Measurements from ENCODE around the gene KCNJ5. TPM values are rescaled to one million over a fixed set of nuclear protein-coding genes. Genes with fewer than 3 reads are reported as not detected.

Gene KCNJ5
- total RNA-seq, 2 experiments from 2014 or later: not detected

DNA sequence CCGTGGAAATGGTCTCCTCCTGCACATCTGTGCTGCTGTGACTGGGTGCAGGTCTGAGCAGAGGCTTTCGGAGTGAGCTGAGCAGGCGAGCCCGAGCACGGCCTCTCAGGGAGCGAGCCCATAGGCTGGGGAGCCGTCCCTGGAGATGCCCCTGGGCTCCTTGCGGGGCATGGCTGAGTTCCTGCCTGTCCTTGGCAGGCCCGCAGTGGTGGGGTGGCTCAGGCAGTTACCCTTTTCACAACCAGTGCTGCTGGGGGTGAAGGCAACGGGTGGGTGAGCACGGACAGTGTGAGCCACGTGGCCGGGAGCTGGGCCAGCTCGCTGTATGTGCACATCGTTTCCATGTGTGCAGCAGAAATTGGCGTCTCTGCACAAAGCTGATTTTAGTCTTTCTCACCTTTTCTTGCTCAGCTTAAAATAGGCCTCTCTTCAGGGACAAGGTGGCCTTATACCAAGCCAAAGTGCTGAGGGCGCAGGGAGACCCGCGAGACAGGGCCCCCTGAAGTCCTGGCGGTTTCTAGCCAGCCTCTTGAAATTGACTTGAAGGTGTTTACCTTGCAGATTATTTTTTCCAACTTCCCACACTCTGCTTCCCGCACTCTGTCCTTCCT, 51.8 kb downstream of the KCNJ5 start, which contains the start of gene TP53AIP1:
Gene TP53AIP1 (minus strand): TSS at position 55 of the 611 bp plus-strand sequence. CDS start 5,053 bp downstream, outside the sequence.
- ChIA-PET POLR2A (no interaction called here), CTCF (no interaction called here)
- TF ChIP-seq, protein P1, sequence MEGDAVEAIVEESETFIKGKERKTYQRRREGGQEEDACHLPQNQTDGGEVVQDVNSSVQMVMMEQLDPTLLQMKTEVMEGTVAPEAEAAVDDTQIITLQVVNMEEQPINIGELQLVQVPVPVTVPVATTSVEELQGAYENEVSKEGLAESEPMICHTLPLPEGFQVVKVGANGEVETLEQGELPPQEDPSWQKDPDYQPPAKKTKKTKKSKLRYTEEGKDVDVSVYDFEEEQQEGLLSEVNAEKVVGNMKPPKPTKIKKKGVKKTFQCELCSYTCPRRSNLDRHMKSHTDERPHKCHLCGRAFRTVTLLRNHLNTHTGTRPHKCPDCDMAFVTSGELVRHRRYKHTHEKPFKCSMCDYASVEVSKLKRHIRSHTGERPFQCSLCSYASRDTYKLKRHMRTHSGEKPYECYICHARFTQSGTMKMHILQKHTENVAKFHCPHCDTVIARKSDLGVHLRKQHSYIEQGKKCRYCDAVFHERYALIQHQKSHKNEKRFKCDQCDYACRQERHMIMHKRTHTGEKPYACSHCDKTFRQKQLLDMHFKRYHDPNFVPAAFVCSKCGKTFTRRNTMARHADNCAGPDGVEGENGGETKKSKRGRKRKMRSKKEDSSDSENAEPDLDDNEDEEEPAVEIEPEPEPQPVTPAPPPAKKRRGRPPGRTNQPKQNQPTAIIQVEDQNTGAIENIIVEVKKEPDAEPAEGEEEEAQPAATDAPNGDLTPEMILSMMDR (IDR thresholded peaks at IDR 0.05): no peak
- DNase-seq: no peak
- Mint-ChIP-seq H3K9me3 (no peaks in the 10 kb centered on the region), H3K4me1 (ENCODE audit: low read depth) (no peaks in the 10 kb centered on the region), H3K27me3 (no peaks in the 10 kb centered on the region), H3K4me3 (no peak within 1 kb of the TSS), H3K36me3 (ENCODE audit: low read depth) (no peaks in the 10 kb centered on the region), H3K27ac (no peak within 1 kb of the TSS)
- no peak for ATAC-seq
- intact Hi-C loops (cut with micrococcal nuclease): no loop called here

DNA sequence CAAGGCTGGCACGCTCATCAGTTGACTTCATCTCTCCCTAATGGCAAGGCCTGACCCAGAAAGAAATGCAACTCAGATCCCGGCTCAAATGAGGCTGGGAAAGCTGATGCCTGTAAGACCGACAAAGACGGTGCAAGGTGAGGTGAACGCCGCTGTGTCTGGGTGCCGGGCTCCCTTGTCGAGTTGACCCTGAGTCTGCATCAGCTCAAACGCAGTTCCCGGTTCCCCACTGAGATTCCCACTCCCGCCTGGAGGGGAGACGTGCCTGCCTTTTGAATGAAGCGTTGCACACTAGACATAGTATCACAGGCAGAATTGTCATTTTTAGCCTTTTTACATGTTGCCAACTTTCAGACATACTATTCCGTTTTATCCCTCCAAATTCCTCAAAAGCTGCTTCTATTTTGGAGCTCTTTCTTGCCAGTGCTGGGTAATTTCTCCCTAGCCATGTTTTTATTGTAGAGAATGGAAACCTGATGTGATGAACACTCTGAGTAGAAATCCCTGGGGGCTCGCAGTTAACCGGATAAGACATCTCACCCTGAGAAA, 52.3 kb downstream of the KCNJ5 start:
- CTCF ChIA-PET: no interaction called here
- ATAC-seq: no peak

DNA sequence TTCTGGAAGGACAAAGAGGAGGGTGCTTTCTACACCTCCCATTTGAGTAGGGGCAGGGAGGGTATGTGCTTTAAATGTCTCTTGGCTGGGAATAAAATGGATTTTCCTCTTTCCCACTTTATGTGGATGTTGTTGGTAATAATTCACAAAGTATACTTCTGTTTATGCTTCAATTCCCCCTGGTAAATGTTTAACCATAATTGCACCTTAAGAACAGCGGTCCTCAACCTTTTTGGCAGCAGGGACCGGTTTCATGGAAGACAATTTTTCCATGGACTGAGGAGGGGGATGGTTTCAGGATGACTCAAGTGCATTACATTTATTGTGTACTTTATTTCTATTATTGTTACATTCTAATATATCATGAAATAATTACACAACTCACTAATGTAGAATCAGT, 55.5 kb downstream of the KCNJ5 start:
- ATAC-seq (no peak), DNase-seq (no peak)
- H3K4me3 Mint-ChIP-seq: no peak overlapping the region
- no peaks in the 10 kb centered on the region for H3K4me1 Mint-ChIP-seq (ENCODE audit: low read depth)
- POLR2A ChIA-PET: no interaction called here
- no peaks in the 10 kb centered on the region for H3K9me3 Mint-ChIP-seq
- CTCF ChIA-PET: interaction anchor here (3.7 to 8.6 kb wide), 2 partner anchors 10 to 61 kb away, joined by 17 to 98 read pairs; no protein-coding TSS in a partner anchor
- H3K27me3 Mint-ChIP-seq: peaks cover 2% of the 10 kb centered on the region
- intact Hi-C loops (cut with micrococcal nuclease): no loop called here
- no peak overlapping the region for H3K27ac Mint-ChIP-seq
- TF ChIP-seq, protein P1 (IDR thresholded peaks at IDR 0.05): no peak
- no peaks in the 10 kb centered on the region for H3K36me3 Mint-ChIP-seq (ENCODE audit: low read depth)

More for the DNA sequence above, 52.3 kb downstream of the KCNJ5 start:
- H3K4me1 Mint-ChIP-seq (ENCODE audit: low read depth): no peaks in the 10 kb centered on the region
- H3K36me3 Mint-ChIP-seq (ENCODE audit: low read depth): no peaks in the 10 kb centered on the region
- POLR2A ChIA-PET: no interaction called here
- H3K27me3 Mint-ChIP-seq: no peaks in the 10 kb centered on the region
- DNase-seq: no peak
- TF ChIP-seq, protein P1 (IDR thresholded peaks at IDR 0.05): no peak
- H3K4me3 Mint-ChIP-seq: no peak overlapping the region
- no peak overlapping the region for H3K27ac Mint-ChIP-seq
- intact Hi-C loops (cut with micrococcal nuclease): no loop called here
- H3K9me3 Mint-ChIP-seq: no peaks in the 10 kb centered on the region

DNA sequence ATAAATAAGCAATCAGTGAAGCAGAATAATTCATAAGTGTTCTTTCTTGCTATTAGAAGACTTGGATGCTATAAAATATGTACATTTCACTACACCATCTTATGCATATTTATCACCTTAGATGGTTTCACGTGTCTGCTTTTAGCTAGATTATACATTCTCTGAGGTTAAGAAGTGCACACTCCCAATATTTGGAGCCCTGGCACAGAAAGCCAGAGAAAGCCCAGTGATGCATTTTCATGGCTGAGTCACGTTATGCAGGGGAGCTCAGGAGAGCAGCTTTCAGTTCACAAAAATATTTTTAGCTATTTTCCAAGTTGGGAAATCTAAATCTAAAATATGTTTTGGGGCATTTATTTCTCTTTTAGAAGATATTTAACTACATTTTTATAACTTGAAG, 56.6 kb downstream of the KCNJ5 start:
- DNase-seq: no peak
- no peak overlapping the region for H3K4me3 Mint-ChIP-seq
- intact Hi-C loops (cut with micrococcal nuclease): no loop called here
- ATAC-seq: no peak
- H3K27ac Mint-ChIP-seq: no peak overlapping the region
- H3K36me3 Mint-ChIP-seq (ENCODE audit: low read depth): no peaks in the 10 kb centered on the region
- POLR2A ChIA-PET: no interaction called here
- TF ChIP-seq, protein P1 (IDR thresholded peaks at IDR 0.05): no peak
- H3K27me3 Mint-ChIP-seq: peaks cover 2% of the 10 kb centered on the region
- no peaks in the 10 kb centered on the region for H3K4me1 Mint-ChIP-seq (ENCODE audit: low read depth)
- CTCF ChIA-PET: interaction anchor here (1.0 to 8.6 kb wide), 5 partner anchors 9 to 62 kb away, joined by 3 to 98 read pairs (median 4); no protein-coding TSS in a partner anchor
- H3K9me3 Mint-ChIP-seq: no peaks in the 10 kb centered on the region

DNA sequence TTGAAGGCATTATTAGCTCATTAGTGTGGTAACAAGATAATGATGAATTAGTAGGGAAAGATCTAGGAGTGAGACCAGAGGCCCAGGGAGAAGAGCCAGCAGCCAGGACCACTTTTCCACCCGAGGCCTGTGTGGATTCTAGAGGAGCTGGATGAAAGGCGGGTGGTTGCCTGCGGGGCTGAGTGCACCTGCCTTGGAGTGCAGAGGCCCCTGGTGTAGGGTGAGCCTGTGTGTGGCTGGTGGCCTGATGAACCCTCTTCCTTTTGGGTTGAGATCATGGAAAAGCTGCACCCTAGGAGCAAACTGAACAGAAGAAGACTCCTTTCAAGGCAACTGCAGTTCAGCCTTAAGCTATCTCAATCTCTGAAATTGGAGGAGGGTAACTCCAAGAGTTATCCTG, 57.4 kb downstream of the KCNJ5 start:
- POLR2A ChIA-PET: no interaction called here
- peak; percentile 30 for DNase-seq
- Mint-ChIP-seq H3K36me3 (ENCODE audit: low read depth) (no peaks in the 10 kb centered on the region), H3K4me1 (ENCODE audit: low read depth) (no peaks in the 10 kb centered on the region), H3K4me3 (no peak overlapping the region), H3K27ac (no peak overlapping the region), H3K27me3 (peaks cover 2% of the 10 kb centered on the region), H3K9me3 (no peaks in the 10 kb centered on the region)
- intact Hi-C loops (cut with micrococcal nuclease): no loop called here
- no peak for ATAC-seq
- CTCF ChIA-PET: interaction anchor here (1.0 to 8.6 kb wide), 9 partner anchors 8 to 1105 kb away, joined by 3 to 98 read pairs (median 3); no protein-coding TSS in a partner anchor
- TF ChIP-seq, protein P1 (IDR thresholded peaks at IDR 0.05): no peak

Data from activated CD8-positive, alpha-beta T cell treated with anti-CD3 and anti-CD28 coated beads for 36 hours (primary cell).